HUDEP-2 (cell line): ENCODE results near the gene TRPV5.
"Not testable (repeated sequence)": the region's sequence is repeated elsewhere in the genome, so short reads cannot be mapped to it uniquely, and the experiment has no call there.

Source experiments
- DNase-seq, 76 experiments: peaks; one replicate each; lab custom pipeline; 2025; ENCODE audit not compliant: unreplicated experiment in 76 of 76; lab: John Stamatoyannopoulos, UW

Gene TRPV5

DNA sequence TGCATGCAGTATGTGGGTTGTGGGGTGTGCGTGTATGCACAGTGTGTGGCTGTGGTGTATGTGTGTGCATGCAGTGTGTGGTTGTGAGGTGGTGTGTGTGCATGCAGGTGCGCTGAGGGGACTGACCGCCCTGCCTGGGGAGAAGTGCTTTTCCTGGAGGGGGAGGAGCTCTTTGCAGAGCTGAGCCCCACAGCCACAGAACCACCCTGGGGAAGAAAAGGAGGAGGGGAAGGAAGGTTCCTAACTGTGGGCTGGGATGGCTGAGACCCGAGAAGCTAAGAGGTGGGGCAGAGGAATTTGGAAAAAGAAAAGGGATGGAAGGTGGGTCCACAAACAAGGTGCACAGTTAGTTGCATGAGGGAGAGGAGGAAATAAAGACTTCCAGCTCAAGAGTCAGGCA is at the start of gene TRPV5:
TSS of gene TRPV5 (minus strand) at position 123 of the 400 bp plus-strand sequence. CDS start 287 bp downstream, outside the sequence.
- DNase-seq: no peak

DNA sequence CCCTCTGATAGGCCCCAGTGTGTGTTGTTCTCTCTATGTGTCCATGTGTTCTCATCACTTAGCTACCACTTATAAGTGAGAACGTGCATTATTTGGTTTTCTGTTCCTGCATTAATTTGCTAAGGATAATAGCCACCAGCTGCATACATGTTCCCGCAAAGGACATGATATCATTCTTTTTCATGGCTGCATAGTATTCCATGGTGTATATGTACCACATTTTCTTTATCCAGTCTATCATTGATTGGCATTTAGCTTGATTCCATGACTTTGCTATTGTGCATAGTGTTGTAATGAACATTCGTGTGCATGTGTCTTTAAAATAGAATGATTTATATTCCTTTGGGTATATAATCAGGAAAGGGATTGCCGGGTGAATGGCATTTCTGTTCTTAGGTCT is 44.9 kb upstream of the TRPV5 start:
- DNase-seq: not testable (repeated sequence)

DNA sequence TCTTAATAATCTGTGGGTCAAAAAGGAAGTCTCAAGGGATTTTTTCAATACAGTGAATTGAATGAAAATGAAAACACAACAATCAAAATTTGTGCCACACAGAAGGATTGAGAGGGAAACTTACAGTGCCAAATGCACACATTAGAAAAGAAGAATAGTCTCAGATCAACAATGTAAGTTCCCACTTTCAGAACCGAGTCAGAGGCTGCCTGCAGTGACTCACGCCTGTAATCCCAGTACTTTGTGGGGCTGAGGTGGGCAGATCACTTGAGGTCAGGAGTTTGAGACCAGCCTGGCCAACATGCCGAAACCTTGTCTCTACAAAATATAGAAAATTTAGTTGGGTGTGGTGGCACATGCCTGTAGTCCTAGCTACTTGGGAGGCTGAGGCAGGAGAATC is 41.1 kb upstream of the TRPV5 start:
- DNase-seq: no peak

DNA sequence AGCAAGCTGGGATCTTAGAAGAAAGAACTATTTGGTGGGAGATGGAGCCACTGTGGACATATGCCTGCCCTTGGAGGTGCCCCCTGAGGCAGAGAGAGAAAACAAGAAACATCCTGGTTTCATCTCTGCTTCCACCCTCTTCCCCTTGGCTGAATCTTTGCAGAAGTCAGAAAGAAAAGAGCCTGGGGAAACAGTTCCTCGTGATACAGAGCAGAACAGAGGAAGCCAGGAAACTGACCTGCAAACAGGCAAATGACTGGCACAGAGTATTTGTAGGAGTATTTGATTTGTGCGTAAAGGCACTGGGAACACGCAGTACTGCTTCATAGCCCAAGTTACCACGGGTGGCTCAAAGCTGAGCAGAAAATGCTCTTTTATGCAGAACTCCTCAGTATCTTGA is 35.6 kb upstream of the TRPV5 start:
- DNase-seq: no peak

- DNase-seq: no peak
Observed at GRCh38 chr7:142968229-142968628, 34.7 kb upstream of the TRPV5 start.

DNA sequence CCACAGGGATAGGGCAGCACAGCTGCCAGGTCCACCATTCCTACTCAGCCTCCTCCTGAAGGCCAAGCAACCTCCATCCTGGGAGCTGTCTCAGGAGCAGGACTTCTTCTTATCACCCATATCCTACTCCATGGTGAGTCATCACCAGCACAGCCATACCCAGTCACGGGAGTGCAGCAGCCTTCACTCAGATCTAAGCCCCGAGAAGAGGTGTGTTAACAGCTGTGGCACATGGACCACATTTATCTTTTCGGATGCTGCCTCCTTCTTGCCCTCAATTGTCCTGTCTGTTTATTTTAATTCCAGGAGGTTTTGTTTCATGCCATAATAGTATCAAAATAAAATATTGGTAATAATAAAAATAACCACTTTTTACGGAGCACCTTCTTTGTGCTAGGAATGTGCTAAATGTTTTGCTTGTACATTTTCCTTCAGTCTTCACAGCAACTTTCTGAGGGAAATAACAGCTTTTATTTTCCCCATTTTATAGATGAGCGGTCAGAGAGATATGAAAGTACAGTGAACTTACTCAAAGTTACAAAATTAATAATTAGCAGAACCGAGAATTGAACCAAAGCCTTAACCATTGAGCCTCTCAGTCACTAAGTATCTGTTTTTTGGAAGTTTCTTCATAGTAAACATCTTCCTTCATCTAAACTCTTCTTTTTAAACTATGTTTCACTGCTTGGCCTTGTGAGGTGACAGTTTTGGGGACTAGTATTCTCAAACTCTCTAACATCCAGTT is 31.1 kb upstream of the TRPV5 start:
- DNase-seq: peak in 43 of 76 experiments; percentile 4 to 66 (median 29)

DNA sequence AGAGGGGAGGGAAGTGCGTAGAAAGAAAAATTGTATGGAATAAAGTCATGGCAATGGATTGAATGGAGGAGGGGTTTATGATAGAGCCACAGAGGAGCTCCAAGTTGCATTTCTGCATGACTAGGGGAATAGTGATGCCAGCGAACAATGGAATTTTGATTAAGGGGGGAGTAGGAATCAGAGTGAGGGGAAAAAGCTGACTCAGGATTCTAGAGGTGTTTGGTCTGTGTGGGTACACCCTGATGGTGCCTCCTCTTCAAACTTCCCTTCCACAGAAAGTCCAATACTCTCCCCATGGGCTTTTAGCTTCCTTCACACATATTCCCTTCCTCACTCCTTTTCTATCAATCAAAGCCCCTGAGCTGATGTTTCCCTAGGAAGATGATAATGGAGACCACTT is 30.4 kb upstream of the TRPV5 start:
- DNase-seq: no peak

GRCh38 chr7:142962991-142963390 is 29.4 kb upstream of the TRPV5 start:
- no peak for DNase-seq

DNA sequence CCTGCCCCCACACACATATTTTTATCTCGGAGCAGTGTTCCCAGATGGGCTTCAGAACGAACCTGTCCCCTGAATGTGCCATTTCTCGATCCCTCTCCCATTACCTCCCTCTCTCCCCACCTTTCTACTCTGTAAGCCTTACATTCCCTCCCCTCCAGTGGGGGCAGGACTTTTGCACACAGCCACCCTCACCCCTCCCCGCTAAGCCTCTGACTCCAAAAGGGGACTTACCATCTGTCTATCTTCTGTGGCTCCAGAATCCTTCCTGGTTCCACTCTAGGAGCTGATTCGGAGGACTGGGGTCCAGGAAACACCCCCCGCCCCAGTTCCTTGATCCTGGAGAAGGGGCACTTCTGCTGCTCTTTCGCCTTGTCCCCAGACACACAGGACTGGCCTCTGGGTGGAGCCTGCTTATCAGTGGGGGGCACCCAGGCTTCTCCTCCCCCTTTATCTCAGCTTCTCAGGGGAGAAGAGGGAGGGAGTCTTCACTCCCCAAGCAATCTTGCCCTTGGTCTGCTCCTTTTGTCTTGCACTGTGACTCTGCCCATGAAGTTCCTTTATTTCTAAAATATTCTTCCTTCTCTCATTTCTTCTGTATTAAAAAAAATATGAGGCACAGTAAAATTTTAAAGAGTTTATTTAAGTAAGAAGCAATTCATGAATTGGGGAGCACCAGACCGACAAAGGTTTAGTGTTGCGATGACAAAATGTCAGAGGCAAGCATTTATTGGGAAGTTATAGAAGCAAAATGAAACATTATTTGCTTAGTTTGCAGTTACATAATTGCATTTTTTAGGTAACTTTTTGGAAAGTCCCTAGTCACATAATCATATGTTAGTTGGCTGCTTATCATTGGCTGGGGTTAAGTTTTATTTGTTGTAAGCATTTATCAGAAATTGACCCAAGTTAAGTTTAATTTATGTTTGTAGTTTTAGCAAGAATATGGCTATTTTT is 28.7 kb upstream of the TRPV5 start, which contains the start of gene KEL:
TSS of gene KEL (minus strand) at position 391 of the 954 bp plus-strand sequence. CDS start at position 234, 157 bp downstream.
- peak in 74 of 76 experiments; percentile 37 to 92 (median 78) for DNase-seq

DNA sequence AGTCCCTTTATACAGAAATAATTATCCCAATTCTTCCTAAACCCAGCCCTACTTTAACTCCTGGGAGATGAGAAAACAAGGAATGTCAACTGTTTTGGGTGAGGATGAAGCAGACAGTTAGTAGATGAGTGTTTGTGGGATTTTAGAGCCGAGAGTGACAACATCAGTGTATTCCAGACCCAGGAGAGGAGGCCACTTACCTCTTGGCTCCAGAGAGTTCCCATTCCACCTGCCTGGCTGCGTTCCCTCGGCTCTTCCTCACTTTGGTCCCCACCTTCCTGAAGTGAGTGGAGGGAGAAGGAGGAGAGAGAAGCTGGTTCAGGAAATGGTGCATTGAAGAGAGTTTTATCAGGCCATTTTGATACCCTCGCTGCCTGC is 28.0 kb upstream of the TRPV5 start:
- no peak for DNase-seq

GRCh38 chr7:142960955-142961512 is 27.5 kb upstream of the TRPV5 start:
- DNase-seq: peak in 9 of 76 experiments; percentile 2 to 35 (median 21)

DNA sequence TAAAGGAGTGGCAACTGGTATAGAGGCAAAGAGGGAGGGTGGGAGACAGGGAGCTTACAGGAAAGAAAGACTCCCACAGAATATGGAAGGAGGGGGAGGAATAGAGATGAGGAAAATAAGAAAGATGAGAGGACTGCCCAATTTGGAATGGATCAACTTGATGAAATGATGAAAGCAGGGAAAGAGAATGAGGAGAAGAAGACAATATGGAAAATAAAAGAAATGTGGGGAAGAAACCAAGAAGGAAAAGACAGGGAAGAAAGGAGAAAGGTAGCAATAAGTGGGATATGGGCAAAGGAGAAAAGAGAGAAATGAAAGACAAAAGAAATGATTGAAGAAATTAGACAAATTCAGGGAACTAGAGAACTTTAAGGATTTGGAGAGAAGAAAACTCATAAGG is 25.7 kb upstream of the TRPV5 start:
- no peak for DNase-seq

DNA sequence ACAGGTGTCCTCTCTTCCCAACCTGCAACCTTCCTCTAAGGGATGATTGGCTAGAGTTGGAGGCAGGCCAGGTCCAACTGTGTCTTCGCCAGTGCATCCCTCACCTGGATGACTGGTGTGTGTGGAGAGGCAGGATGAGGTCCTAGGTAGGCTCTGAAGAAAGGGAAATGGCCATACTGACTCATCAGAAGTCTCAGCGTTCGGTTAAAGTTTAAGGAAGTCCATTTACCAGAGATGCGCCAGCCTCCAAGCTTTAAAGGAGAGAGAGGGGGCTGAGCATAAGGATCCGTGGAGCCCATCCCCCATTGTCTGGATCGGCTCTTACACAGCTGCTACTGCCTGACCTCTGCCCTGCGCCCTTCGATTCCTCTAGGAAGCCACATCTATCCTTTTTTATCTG is 24.2 kb upstream of the TRPV5 start:
- DNase-seq: no peak

- no peak for DNase-seq
Observed at GRCh38 chr7:142956951-142957623, 23.5 kb upstream of the TRPV5 start.

- peak in 12 of 76 experiments; percentile 5 to 53 (median 20) for DNase-seq
Observed at GRCh38 chr7:142954680-142955268, 21.2 kb upstream of the TRPV5 start.

DNA sequence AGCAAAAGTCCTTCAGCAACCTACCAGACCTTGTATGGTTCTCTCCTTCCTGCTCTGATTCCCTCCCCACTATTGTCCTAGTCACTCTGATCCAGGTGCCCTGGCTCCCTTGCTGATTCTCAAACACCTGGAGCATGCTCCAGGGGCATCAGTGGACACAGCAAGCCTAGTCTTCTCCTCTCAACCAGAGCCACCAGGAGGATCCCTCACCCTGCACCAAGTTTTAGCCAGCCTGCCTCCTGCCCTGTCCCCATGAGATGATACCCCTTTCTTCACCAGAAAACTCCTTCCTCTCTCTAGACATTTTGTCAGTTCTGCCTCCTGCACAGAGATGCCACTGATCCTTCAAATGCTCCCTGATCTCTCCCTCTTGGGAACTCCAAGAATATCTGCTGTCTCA is 16.7 kb upstream of the TRPV5 start:
- no peak for DNase-seq

DNA sequence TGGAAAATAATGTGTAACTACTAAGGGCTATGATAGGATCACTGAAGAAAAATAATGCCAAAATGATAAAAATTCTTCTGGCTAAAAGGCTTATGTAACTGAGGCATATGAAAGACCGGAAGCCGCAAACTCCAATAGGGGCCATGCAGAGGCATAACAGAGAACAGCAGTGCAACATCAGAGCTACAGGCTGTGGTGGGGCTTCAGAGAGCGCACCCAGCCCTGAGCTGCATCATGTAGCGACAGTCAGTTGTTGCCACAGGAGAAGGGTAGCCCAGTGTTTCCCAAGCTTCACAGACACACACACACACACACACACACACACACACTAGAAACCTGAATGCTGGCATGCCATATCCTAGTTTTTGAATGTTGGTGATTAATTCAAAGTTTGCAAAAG is 15.1 kb upstream of the TRPV5 start:
- no peak for DNase-seq

- no peak for DNase-seq
Observed at GRCh38 chr7:142945001-142945400, 11.5 kb upstream of the TRPV5 start.

DNA sequence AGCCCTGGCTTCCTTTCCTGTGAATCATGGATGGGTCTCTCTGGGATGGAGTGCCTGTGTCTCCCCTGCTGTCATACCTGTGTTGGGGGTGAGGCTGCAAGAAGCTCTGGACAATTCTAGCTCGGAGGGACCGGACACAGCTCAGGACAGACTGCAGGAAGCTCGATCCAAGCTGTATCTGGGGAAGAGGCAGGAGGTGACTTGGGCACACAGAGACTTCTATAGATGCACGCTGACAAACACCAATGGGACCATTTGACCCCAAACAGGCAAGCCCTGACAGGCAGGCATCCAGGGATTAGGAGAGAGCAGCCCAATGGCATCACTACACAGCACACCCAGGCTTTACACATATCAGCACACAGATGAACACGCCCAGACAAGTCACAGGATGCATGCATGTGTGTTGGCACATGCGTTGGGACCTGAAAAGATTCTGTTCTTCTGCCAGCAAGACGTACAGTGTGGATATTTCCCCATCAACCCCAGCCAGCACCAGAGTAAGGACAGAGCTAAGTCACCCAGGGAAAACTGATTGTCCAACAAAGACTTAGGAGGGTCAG is 10.2 kb upstream of the TRPV5 start:
- DNase-seq: no peak

DNA sequence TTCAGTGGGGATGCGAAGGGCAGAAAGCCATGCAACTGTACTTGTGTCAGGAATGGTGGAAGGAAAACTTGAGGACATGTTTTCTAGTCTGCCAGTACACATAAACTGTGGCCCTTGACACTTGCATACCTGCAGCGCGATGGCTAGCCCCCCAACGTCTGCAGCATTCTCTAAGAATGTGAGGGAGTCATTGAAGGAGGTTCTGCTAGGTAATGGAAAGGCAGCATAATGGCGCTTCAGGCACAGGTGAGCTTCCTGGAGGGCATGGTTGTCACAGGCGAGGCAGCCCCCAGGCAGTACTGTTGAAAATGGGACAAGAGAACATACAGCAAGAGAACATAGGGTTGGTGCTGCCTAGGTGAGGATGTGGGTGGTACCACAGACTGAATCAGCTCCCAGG is 9.2 kb upstream of the TRPV5 start:
- no peak for DNase-seq
